Skeletal muscle satellite cell (primary cell): ENCODE results near the gene AP3B1.

Source experiments
- H3K27me3 ChIP-seq: 2 replicates; pipeline ENCODE4 v1.7.0; 2013; ENCODE audit warnings: low read length; ENCODE audit not compliant: control insufficient read depth, insufficient read depth
- H3K36me3 ChIP-seq: 2 replicates; pipeline ENCODE4 v1.7.0; 2013; ENCODE audit warnings: mild to moderate bottlenecking, control low read depth, low read length; ENCODE audit not compliant: insufficient read depth
- H3K4me1 ChIP-seq: 2 replicates; pipeline ENCODE4 v1.7.0; 2013; ENCODE audit warnings: low read length; ENCODE audit not compliant: control insufficient read depth, insufficient read depth
- H3K4me2 ChIP-seq: 2 replicates; pipeline ENCODE4 v1.7.0; 2013; ENCODE audit warnings: mild to moderate bottlenecking, low read length
- H3K4me3 ChIP-seq: 2 replicates; pipeline ENCODE4 v1.7.0; 2013; ENCODE audit warnings: low read length
- H3K9ac ChIP-seq: 2 replicates; pipeline ENCODE4 v1.7.0; 2013; ENCODE audit warnings: mild to moderate bottlenecking, low read depth, low read length, moderate library complexity
- H3K9me3 ChIP-seq: replicated peaks from 2 replicates; pipeline ENCODE4 v1.7.0; 2013; ENCODE audit warnings: mild to moderate bottlenecking, control low read depth, low read length

Gene AP3B1

DNA sequence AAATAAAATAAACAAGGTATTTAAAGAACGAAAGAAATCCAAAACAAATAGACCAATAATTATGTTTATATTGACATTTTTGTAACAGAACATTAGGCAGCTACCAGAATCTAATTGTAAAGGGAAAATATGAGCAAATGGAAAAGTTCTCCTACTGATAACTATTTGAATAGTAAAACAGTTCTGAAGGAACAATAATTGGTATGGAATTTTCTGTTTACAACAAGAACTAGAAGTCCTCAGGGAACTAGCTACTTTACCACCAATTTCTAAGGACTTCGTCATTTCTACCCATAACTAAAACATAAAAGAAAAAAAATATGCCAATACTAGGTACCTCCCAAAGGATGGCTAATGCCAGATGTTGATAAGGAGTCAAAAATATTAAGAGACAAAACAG is 58.5 kb downstream of the AP3B1 start:
- Histone ChIP-seq H3K27me3 (no peaks in the 10 kb centered on the region), H3K9me3 (no peaks in the 10 kb centered on the region), H3K36me3 (no peaks in the 10 kb centered on the region), H3K4me3 (no peak overlapping the region), H3K4me2 (no peak overlapping the region), H3K4me1 (peaks cover 12% of the 10 kb centered on the region), H3K9ac (no peak overlapping the region)

DNA sequence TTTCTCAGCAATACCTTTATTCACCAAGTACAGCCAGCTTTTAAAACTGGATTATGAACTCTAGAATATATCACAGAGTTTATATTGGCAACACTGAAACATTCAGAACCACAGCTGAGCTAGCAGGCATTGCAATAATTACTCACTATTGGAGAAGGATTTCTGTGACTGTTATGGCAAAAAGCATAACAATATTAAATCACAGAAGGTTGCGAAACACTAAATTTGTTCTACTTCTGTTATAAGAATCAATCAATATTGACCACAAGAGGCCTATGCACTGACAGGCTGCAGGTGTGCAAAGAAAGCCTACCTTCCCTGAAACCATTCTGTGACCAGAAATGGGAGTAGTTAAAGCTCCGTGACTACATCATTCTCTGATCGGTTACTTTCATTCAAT is 59.2 kb downstream of the AP3B1 start:
- H3K4me3 ChIP-seq = no peak overlapping the region
- peak overlapping the region; percentile 16 for H3K4me2 ChIP-seq
- H3K9me3 ChIP-seq = no peaks in the 10 kb centered on the region
- no peaks in the 10 kb centered on the region for H3K27me3 ChIP-seq
- no peaks in the 10 kb centered on the region for H3K36me3 ChIP-seq
- peaks cover 12% of the 10 kb centered on the region for H3K4me1 ChIP-seq
- no peak overlapping the region for H3K9ac ChIP-seq

DNA sequence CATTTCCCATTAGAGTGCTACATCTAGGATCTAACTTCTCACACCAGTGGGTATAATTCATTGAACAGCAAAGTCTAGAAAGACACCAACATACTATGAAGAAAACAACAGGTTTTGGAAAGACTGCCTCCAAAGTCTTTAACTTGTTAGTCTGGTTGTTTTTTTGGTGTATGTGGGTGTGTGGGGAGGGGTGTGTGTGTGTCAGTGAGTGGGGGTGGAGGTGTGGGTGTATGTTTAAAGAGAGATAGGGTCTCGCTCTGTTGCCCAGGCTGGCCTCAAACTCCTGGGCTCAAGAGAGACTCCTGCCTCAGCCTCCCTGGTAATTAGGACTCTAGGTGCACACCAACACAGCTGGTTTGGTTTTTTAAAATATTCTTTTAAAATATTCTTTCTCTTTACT is 59.7 kb downstream of the AP3B1 start:
- H3K27me3 ChIP-seq = no peaks in the 10 kb centered on the region
- H3K4me1 ChIP-seq = peaks cover 12% of the 10 kb centered on the region
- H3K9ac ChIP-seq = no peak overlapping the region
- no peak overlapping the region for H3K4me3 ChIP-seq
- no peaks in the 10 kb centered on the region for H3K9me3 ChIP-seq
- H3K4me2 ChIP-seq = no peak overlapping the region
- no peaks in the 10 kb centered on the region for H3K36me3 ChIP-seq

DNA sequence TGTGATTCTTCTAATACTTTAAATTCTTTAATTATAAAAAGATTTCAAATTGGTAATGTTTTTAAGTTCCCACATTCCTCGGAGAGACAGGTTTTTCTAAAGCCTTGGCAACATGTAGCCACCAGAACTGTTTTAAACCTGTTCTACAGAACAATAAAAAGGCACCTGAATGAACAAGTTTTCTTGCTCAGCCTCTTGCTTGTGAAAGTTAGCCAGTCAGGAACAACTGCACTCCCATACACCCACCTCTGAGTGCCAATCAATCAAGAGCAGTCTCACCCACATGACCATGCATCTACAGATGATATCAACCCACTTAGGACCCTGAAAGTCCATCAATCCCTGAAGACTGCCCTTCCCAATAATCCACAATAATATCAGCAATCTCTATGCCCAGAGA is 62.3 kb downstream of the AP3B1 start:
- no peaks in the 10 kb centered on the region for H3K36me3 ChIP-seq
- H3K27me3 ChIP-seq = no peaks in the 10 kb centered on the region
- H3K4me1 ChIP-seq = peaks cover 12% of the 10 kb centered on the region
- no peak overlapping the region for H3K4me3 ChIP-seq
- no peak overlapping the region for H3K4me2 ChIP-seq
- H3K9ac ChIP-seq = no peak overlapping the region
- no peaks in the 10 kb centered on the region for H3K9me3 ChIP-seq

DNA sequence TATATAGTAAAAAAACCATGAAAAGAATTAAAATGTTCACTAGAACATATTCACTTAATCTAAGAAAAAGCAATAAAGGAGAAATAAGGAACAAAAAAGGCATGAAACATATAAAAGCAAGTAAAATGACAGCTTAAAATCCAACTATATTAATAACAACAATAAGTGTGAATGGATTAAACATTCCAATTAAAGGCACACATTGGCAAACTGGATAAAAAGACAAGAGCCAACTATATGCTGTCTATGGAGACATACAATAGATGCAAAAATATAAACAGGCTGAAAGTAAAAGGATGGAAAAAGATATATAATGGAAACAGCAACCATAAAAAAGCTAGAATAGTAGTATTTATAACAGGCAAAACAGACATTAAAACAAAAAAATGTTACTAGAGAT is 70.1 kb downstream of the AP3B1 start:
- Histone ChIP-seq H3K9ac (no peak overlapping the region), H3K9me3 (no peaks in the 10 kb centered on the region), H3K36me3 (peaks cover 18% of the 10 kb centered on the region), H3K4me1 (no peaks in the 10 kb centered on the region), H3K4me2 (no peak overlapping the region), H3K4me3 (no peak overlapping the region), H3K27me3 (no peaks in the 10 kb centered on the region)

DNA sequence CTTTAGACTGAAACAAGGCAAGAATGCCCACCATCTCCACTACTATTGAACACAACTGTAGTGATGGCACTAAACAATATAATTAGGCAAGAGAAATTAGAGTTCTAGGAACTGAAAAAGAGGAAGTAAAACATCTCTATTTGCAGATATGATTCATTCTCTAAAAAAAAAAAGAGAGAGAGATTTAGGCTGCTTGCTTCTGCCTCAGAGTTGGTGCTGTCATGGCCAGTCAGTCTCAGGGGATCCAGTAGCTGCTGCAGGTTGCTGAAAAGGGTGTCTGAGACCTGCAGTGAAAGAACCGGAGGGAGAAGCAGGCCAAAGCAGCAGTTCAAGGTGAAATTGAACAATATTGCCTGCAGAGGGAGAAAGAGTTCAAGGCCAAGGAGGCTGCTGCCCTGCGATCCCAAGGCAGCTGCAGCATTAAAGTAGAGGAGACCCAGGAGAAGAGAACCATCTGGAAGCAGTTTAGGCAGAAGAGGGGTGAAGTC is 72.5 kb downstream of the AP3B1 start:
- Histone ChIP-seq H3K27me3 (no peaks in the 10 kb centered on the region), H3K4me1 (no peaks in the 10 kb centered on the region), H3K9ac (no peak overlapping the region), H3K4me2 (no peak overlapping the region), H3K36me3 (peaks cover 18% of the 10 kb centered on the region), H3K9me3 (no peaks in the 10 kb centered on the region), H3K4me3 (no peak overlapping the region)

DNA sequence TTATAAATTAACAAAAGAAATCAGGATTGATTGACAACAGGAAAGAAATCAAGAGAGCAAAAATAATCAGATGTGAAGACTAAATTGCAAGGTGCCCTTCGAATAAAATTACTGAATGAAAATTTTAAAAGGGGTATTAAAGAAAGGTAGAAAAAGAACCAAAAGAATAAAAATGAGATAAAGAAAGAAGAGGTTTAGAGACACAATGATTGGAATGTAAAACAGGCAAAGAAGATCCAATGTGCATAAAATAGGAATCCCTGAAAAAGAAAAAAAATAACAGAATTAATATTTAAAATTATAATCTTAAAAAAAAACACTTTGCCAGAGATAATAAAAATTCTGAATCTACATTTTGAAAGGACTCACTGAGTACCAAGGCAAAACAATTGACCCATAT is 73.0 kb downstream of the AP3B1 start:
- H3K9ac ChIP-seq = no peak overlapping the region
- H3K4me3 ChIP-seq = no peak overlapping the region
- H3K4me1 ChIP-seq = no peaks in the 10 kb centered on the region
- peaks cover 18% of the 10 kb centered on the region for H3K36me3 ChIP-seq
- H3K4me2 ChIP-seq = no peak overlapping the region
- H3K9me3 ChIP-seq = no peaks in the 10 kb centered on the region
- H3K27me3 ChIP-seq = no peaks in the 10 kb centered on the region

DNA sequence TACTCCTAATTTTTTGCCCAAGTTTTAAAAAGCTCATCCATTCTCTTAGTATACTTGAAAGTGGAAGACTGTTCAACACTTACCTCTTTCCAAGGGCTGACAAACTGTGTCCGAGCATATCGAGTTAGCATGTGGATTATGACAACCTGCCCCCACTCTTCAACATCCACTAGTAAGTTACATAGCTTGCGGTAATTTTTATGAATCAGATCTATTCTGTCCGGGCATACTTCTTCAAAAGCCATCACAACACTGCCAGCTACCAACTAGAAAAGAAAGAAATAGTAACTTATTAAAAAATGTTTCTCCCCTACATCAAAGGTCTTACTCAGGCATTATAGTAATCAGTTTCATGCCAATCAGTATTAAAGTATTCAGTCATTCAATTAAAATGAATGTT is 78.5 kb downstream of the AP3B1 start:
- no peaks in the 10 kb centered on the region for H3K9me3 ChIP-seq
- no peaks in the 10 kb centered on the region for H3K4me1 ChIP-seq
- peaks cover 14% of the 10 kb centered on the region for H3K36me3 ChIP-seq
- no peaks in the 10 kb centered on the region for H3K27me3 ChIP-seq
- H3K4me3 ChIP-seq = no peak overlapping the region
- no peak overlapping the region for H3K9ac ChIP-seq
- H3K4me2 ChIP-seq = no peak overlapping the region

DNA sequence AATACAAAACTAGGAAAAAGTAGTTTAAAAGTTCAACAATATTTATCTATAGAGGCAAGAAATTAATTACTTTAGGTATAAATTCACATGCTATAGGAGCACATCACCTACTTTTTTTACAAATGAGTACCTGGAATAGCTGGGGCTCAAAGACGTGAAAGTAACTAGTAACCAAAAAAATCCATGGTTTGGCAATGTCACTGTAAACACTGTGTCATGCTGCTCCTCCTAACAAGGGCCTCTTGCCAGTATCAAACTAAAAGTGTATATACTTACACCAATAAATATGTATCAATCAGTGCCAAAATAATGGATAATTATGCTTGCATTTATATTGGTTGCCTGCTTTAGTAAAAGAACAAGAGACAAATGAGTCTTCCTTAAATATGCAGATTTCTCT is 78.9 kb downstream of the AP3B1 start:
- peaks cover 11% of the 10 kb centered on the region for H3K36me3 ChIP-seq
- no peak overlapping the region for H3K4me2 ChIP-seq
- no peaks in the 10 kb centered on the region for H3K4me1 ChIP-seq
- H3K4me3 ChIP-seq = no peak overlapping the region
- H3K9me3 ChIP-seq = no peaks in the 10 kb centered on the region
- H3K27me3 ChIP-seq = no peaks in the 10 kb centered on the region
- H3K9ac ChIP-seq = no peak overlapping the region

DNA sequence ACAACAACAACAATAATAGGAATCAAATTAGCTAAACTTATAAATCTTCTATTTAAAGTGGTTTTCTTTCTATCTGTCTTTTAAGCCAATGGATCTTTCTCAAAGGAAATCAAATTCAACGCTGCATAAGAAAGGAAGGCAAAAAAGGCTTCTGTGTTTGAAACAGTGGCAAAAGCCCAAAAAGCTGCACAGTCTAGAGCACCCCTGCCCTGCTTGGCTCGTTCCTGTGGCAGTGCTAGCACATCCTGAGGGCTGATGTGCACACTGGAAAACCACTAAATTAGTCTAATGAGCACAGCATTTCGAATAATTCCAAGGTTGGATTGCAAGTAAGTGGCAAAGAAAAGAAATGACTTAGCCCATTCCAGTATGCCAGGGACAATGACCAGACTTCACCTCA is 80.7 kb downstream of the AP3B1 start:
- H3K4me3 ChIP-seq = no peak overlapping the region
- H3K9ac ChIP-seq = no peak overlapping the region
- no peaks in the 10 kb centered on the region for H3K9me3 ChIP-seq
- H3K4me1 ChIP-seq = no peaks in the 10 kb centered on the region
- H3K4me2 ChIP-seq = no peak overlapping the region
- no peaks in the 10 kb centered on the region for H3K27me3 ChIP-seq
- peaks cover 11% of the 10 kb centered on the region for H3K36me3 ChIP-seq

DNA sequence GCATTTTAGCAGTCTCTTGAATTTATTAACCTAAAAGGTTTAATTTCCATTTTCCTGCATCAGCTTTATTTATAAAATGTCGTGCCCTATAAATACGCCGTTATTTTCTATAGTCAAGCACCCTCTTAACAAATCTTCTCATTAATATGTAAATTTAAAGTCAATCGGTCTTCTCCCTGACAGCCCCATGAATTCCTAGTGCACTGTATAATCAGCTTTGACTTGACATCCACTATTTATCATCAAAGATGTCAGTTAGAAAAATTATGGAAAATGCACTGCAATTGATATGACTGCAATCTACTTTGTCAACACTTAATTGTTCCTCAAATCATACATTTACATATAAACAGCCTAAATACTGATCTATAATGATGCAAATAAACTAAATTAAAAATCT is 83.4 kb downstream of the AP3B1 start:
- Histone ChIP-seq H3K4me1 (no peaks in the 10 kb centered on the region), H3K4me2 (no peak overlapping the region), H3K9me3 (no peaks in the 10 kb centered on the region), H3K9ac (no peak overlapping the region), H3K4me3 (no peak overlapping the region), H3K36me3 (peaks cover 11% of the 10 kb centered on the region), H3K27me3 (no peaks in the 10 kb centered on the region)

DNA sequence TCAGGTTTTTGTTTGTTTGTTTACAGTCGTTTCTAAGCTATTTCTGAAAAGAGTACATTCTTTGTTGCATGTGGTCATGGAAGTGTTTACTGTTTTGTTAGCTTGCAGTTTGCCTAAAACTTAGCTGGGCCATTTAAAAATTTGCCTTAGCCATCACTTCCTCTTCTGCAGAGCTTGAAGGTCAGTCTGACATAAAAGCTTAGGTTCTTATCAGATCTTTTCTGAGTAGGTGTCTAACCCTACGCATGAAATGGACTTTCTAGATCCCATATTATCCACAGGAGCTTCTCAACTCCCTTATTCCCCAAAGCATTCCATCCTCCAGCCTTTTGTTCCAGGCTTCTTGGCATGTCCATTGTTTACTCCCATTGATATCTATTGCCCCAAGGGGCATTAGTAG is 90.3 kb downstream of the AP3B1 start:
- Histone ChIP-seq H3K4me1 (no peaks in the 10 kb centered on the region), H3K36me3 (peaks cover 17% of the 10 kb centered on the region), H3K4me2 (no peak overlapping the region), H3K9ac (no peak overlapping the region), H3K4me3 (no peak overlapping the region), H3K27me3 (no peaks in the 10 kb centered on the region), H3K9me3 (no peaks in the 10 kb centered on the region)
